ENCODE results near the gene CLDN16.

GRCh38 chr3:190425833-190426232 is 37.9 kb downstream of the CLDN16 start:
- TF ChIP-seq EZH2 (optimal IDR thresholded peaks at IDR 0.05; ENCODE audit: low read depth, low read length) (no peak), CTCF (IDR thresholded peaks at IDR 0.05; ENCODE audit: low read length) (no peak)

Data from MM.1S (cell line).